Activated CD8-positive, alpha-beta T cell treated with anti-CD3 and anti-CD28 coated beads for 36 hours (primary cell): ENCODE data around the gene KCNMB2. TPM values are rescaled to one million over a fixed set of nuclear protein-coding genes. Genes with fewer than 3 reads are reported as not detected.

ENCODE experiments used
- ATAC-seq: fragments of 200-7000 bp; cut with Tn5 transposase; one replicate; pipeline ENCODE4 v1.10.0; 2021; ENCODE audit warnings: mild to moderate bottlenecking, moderate library complexity
- CTCF ChIA-PET: fragments of 350-600 bp; sonication (Branson Sonifier 250); formaldehyde crosslinking; loops from one replicate; lab custom pipeline; 2021; ENCODE audit warnings: antibody characterized with exemption; lab: Charles Lee
- POLR2A ChIA-PET: fragments of 350-600 bp; sonication (Branson Sonifier 250); formaldehyde crosslinking; loops from one replicate; lab custom pipeline; 2021; ENCODE audit warnings: antibody characterized with exemption; lab: Charles Lee
- DNase-seq: peaks from one replicate; pipeline ENCODE4 v3.0.0-alpha.2; 2020
- H3K27ac Mint-ChIP-seq: one replicate; pipeline ENCODE4 v1.8.0; 2021; ENCODE audit warnings: mild to moderate bottlenecking, mixed read lengths
- H3K27me3 Mint-ChIP-seq: one replicate; pipeline ENCODE4 v1.8.0; 2021; ENCODE audit warnings: mixed read lengths
- H3K36me3 Mint-ChIP-seq: one replicate; pipeline ENCODE4 v1.8.0; 2021; ENCODE audit warnings: low read depth, mixed read lengths
- H3K4me1 Mint-ChIP-seq: one replicate; pipeline ENCODE4 v1.8.0; 2021; ENCODE audit warnings: low read depth, mixed read lengths
- H3K4me3 Mint-ChIP-seq: one replicate; pipeline ENCODE4 v1.8.0; 2021; ENCODE audit warnings: mild to moderate bottlenecking, moderate library complexity, mixed read lengths
- H3K9me3 Mint-ChIP-seq: one replicate; pipeline ENCODE4 v1.8.0; 2021; ENCODE audit warnings: mixed read lengths
- intact Hi-C: fragments of 100-400 bp; cut with micrococcal nuclease; formaldehyde crosslinking; loops from one replicate; pipeline ENCODE4 v1.10.0; 2022
- total RNA-seq, 2 experiments: library from RNA; stranded (reverse); gene quantifications; one replicate each; pipeline ENCODE4 v1.2.3, GENCODE V29; 2021
- TF ChIP-seq, protein P1 (sequence below): fragments of 200-600 bp; IDR thresholded peaks from one replicate; pipeline ENCODE4 v1.8.0; 2022; ENCODE audit warnings: antibody characterized with exemption, mild to moderate bottlenecking

Gene KCNMB2
- total RNA-seq, 2 experiments from 2014 or later: not detected

DNA sequence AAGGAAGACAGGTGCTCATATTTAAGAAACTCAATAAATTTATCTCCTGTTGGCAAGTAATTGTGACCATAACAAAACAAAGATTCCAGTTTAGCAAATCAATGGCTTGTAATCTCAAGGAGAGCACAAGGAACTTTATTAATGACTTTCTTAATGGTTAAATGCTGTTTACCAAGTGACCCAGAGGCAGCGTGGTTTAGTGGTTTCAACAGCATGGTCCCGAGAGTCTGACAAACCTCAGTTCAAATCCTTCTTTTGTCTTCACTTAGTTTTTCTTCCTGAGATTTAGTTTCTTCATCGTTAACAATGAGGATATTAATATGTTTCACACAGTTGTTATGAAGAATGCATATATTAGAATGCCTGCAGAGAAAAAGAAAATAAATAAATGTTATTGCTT lies 212.6 kb downstream of the KCNMB2 start:
- no peak for DNase-seq
- TF ChIP-seq, protein P1, sequence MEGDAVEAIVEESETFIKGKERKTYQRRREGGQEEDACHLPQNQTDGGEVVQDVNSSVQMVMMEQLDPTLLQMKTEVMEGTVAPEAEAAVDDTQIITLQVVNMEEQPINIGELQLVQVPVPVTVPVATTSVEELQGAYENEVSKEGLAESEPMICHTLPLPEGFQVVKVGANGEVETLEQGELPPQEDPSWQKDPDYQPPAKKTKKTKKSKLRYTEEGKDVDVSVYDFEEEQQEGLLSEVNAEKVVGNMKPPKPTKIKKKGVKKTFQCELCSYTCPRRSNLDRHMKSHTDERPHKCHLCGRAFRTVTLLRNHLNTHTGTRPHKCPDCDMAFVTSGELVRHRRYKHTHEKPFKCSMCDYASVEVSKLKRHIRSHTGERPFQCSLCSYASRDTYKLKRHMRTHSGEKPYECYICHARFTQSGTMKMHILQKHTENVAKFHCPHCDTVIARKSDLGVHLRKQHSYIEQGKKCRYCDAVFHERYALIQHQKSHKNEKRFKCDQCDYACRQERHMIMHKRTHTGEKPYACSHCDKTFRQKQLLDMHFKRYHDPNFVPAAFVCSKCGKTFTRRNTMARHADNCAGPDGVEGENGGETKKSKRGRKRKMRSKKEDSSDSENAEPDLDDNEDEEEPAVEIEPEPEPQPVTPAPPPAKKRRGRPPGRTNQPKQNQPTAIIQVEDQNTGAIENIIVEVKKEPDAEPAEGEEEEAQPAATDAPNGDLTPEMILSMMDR: no peak
- Mint-ChIP-seq H3K36me3 (no peaks in the 10 kb centered on the region), H3K9me3 (peaks cover 2% of the 10 kb centered on the region), H3K4me3 (no peak overlapping the region), H3K27ac (no peak overlapping the region), H3K4me1 (no peaks in the 10 kb centered on the region), H3K27me3 (peaks cover 2% of the 10 kb centered on the region)
- ATAC-seq: no peak
- intact Hi-C loops: no loop called here
- POLR2A ChIA-PET: no interaction called here
- CTCF ChIA-PET: no interaction called here

DNA sequence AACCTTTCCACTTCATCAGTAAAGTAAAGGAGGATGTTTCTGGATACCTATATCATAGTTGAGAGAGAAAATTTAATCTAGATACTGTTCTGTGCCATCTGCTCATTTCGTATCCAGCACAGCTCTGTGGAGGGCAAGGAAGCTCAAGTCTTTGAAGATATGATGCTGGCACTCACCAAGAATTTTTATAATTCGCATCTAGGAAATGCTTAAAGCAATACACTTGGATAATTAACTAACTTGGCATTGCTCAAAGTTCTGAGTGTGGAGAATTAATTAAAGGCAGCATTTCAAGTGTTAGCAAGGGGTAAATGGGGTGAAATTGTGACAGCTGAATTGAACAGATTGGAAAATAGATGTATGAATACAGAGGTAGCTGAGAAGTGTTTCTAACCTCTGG lies 213.2 kb downstream of the KCNMB2 start:
- no peak overlapping the region for H3K27ac Mint-ChIP-seq
- ATAC-seq (no peak), DNase-seq (no peak)
- TF ChIP-seq, protein P1: no peak
- H3K27me3 Mint-ChIP-seq: peaks cover 2% of the 10 kb centered on the region
- intact Hi-C loops: no loop called here
- H3K9me3 Mint-ChIP-seq: peaks cover 2% of the 10 kb centered on the region
- no peaks in the 10 kb centered on the region for H3K36me3 Mint-ChIP-seq
- no peak overlapping the region for H3K4me3 Mint-ChIP-seq
- POLR2A ChIA-PET: no interaction called here
- H3K4me1 Mint-ChIP-seq: no peaks in the 10 kb centered on the region
- CTCF ChIA-PET: no interaction called here

DNA sequence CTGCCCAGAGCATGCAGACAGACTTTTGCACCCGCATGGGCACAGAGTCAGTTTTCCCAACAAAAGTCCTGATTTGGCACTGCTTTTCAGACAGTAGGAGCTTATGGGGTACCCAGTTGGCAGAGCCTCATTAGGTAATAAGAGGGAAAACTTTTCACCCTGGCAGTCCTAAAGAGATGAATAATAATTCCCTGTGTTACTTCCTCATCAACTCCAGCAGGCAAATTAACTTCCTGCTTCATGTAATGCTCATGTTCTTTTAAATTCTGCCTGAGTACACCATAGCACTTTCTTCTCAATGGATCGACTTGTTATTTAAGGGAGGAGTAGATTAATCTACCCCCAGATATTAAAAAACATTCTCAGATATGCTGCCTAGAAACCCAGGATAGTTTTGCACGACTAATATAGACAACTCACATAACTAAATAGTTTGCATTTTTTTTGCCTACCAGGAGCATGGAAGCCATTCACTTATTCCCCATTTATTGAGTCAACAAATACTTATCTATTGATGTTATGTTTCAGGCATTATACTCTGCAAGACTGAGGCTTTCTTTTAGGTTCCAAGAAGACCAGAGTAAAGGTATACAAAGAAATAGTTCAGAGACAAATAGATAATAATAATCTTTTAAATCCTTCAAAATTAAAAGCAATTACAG lies 214.5 kb downstream of the KCNMB2 start:
- CTCF ChIA-PET: no interaction called here
- ATAC-seq (no peak), DNase-seq (no peak)
- TF ChIP-seq, protein P1: no peak
- Mint-ChIP-seq H3K27ac (no peak overlapping the region), H3K9me3 (no peaks in the 10 kb centered on the region), H3K4me3 (no peak overlapping the region), H3K27me3 (peaks cover 2% of the 10 kb centered on the region), H3K4me1 (no peaks in the 10 kb centered on the region), H3K36me3 (no peaks in the 10 kb centered on the region)
- intact Hi-C loops: no loop called here
- POLR2A ChIA-PET: no interaction called here

DNA sequence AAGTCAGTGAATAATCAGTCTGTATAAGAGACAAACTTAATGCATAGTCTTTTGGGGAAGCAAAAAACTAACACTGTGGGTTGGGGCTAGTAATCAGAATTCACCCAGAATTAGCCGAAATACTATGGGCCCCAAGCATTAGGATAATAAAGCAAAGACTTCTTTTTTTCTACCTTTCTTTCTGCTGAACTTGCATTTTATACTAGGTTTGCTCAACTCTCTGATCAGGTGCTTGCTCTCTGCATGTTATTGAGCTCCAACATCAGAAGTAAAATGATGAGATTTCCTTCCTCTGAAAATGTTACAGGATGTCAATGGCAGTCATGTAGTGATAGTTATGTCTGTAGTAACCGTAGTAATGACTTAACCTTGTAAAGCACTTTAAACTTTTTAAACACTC lies 216.6 kb downstream of the KCNMB2 start:
- POLR2A ChIA-PET: no interaction called here
- DNase-seq: no peak
- no peak overlapping the region for H3K4me3 Mint-ChIP-seq
- H3K27ac Mint-ChIP-seq: no peak overlapping the region
- H3K36me3 Mint-ChIP-seq: no peaks in the 10 kb centered on the region
- TF ChIP-seq, protein P1: no peak
- H3K27me3 Mint-ChIP-seq: peaks cover 2% of the 10 kb centered on the region
- no peaks in the 10 kb centered on the region for H3K4me1 Mint-ChIP-seq
- no peak for ATAC-seq
- intact Hi-C loops: no loop called here
- CTCF ChIA-PET: no interaction called here
- no peaks in the 10 kb centered on the region for H3K9me3 Mint-ChIP-seq

DNA sequence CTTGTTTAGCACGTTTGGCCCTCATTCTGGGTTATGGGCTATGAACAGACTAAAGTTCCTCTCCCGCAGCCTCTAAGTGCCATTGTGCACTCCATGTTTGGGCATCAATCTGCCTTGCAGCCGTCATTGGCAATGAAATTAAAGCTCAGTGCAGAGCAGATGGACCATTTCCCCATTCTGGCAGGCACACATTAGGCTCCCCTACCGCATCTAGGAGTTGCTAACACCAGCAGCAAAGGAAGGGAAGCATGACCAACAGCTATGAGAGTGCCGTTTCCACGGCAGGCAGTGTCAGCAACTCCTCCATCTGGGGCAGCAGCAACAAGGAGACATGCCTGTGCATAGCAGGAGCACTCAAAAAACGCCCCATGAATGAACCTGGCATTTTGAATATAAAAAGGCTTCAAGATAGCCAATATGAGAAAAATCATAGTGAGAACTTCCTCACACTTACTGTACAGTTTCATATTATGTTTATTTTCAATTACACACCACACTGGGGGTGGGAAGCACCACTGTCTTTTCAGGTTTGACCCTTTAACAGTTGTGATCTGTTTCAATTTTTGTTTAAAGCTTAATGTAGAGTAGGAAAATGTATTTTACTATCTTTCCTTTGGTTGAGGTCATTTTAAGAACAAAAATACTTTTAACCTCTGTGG lies 218.7 kb downstream of the KCNMB2 start:
- H3K27me3 Mint-ChIP-seq: no peaks in the 10 kb centered on the region
- DNase-seq (no peak), ATAC-seq (no peak)
- H3K9me3 Mint-ChIP-seq: no peaks in the 10 kb centered on the region
- H3K36me3 Mint-ChIP-seq: no peaks in the 10 kb centered on the region
- ChIA-PET POLR2A (no interaction called here), CTCF (no interaction called here)
- TF ChIP-seq, protein P1: no peak
- H3K27ac Mint-ChIP-seq: no peak overlapping the region
- H3K4me1 Mint-ChIP-seq: no peaks in the 10 kb centered on the region
- no peak overlapping the region for H3K4me3 Mint-ChIP-seq
- intact Hi-C loops: no loop called here
